Heart right ventricle (tissue), 16 donors: Measurements from ENCODE around the gene AQP7. TPM values are rescaled to one million over a fixed set of nuclear protein-coding genes. Genes with fewer than 3 reads are reported as not detected.
"Not testable (repeated sequence)": the region's sequence is repeated elsewhere in the genome, so short reads cannot be mapped to it uniquely, and the experiment has no call there.

Source experiments
- ATAC-seq, 8 donors: fragments of 200-7000 bp; cut with Tn5 transposase; one replicate each; pipeline ENCODE4 v1.9.1; 2020; ENCODE audit warnings: mild to moderate bottlenecking in 8 of 8, moderate library complexity in 8 of 8, moderate number of reproducible peaks in 1 of 8
- DNase-seq, 2 donors: peaks; one replicate each; pipeline ENCODE4 v3.0.0-alpha.2; 2020
- H3K27ac ChIP-seq, 10 donors: fragments of 200-600 bp; sonication (generic) in 2 of 10; one replicate each; pipeline versions ENCODE4 v1.5.0 to v1.8.0; 2020 to 2022; ENCODE audit warnings: mild to moderate bottlenecking in 3 of 10
- H3K27me3 ChIP-seq, 7 donors: fragments of 200-600 bp; one replicate each; pipeline ENCODE4 v1.8.0; 2021 to 2022; ENCODE audit warnings: mild to moderate bottlenecking in 2 of 7
- H3K36me3 ChIP-seq, 9 donors: fragments of 200-600 bp; sonication (generic) in 1 of 9; one replicate each; pipeline versions ENCODE4 v1.5.0 to v1.8.0; 2020 to 2022; ENCODE audit warnings: mild to moderate bottlenecking in 2 of 9
- H3K4me1 ChIP-seq, 9 donors: fragments of 200-600 bp; sonication (generic) in 1 of 9; one replicate each; pipeline versions ENCODE4 v1.5.0 to v1.8.0; 2020 to 2022; ENCODE audit warnings: mild to moderate bottlenecking in 4 of 9
- H3K4me3 ChIP-seq, 10 donors: fragments of 200-600 bp; sonication (generic) in 2 of 10; one replicate each; pipeline versions ENCODE4 v1.5.0 to v1.8.0; 2020 to 2022; ENCODE audit warnings: mild to moderate bottlenecking in 7 of 10, moderate library complexity in 2 of 10
- H3K9me3 ChIP-seq, 11 donors: fragments of 200-600 bp in 10 of 11; sonication (generic) in 2 of 11; one replicate each; pipeline versions ENCODE4 v1.5.0 to v1.8.0; 2013 to 2022; ENCODE audit warnings: mild to moderate bottlenecking in 2 of 11, control low read depth in 1 of 11, moderate library complexity in 1 of 11
- CTCF ChIP-seq, 9 donors: fragments of 200-600 bp; sonication (generic) in 2 of 9; IDR thresholded peaks; one replicate each; pipeline versions ENCODE4 v1.5.0 to v1.8.0; 2021 to 2022; ENCODE audit warnings: antibody characterized with exemption in 9 of 9, mild to moderate bottlenecking in 5 of 9, moderate library complexity in 1 of 9
- WGBS, 2 donors: extraction: QIAGEN DNeasy Blood & Tissue Kit; methylation state at CpG; one replicate each; pipeline ENCODE4 v1.1.7; 2013; ENCODE audit warnings: inconsistent platforms in 1 of 2; 5-methylcytosine and 5-hydroxymethylcytosine counted together
- intact Hi-C, 10 donors: fragments of 100-400 bp; cut with DNase I; formaldehyde crosslinking; loops; one replicate each; pipeline versions ENCODE4 v1.11.1 to v1.14.2; 2022
- long read RNA-seq, 3 donors: library from polyadenylated mRNA; unstranded; transcript quantifications; one replicate each; pipeline ENCODE4 v2.0.0, GENCODE V29; 2020 to 2021
- polyA plus RNA-seq, 2 donors: library from polyadenylated mRNA; stranded (reverse); fragments of 200-250 nt; gene quantifications; one replicate each; pipeline ENCODE4 v1.2.3, GENCODE V29; 2013
- total RNA-seq, 10 donors: library from RNA; stranded (reverse); fragmentation: NEBNext Ultra II Directional in 3 of 10; extraction: Animal tissue kit (Norgen Biotek cat#: 25700) in 3 of 10; gene quantifications; one replicate each; pipeline versions ENCODE4 v1.2.1 to v1.2.4, GENCODE V29; 2021 to 2023
- donor health status: Arrhythmogenic right ventricular cardiomyopathy.
- donor health status: ischemic (EF 13 %, LVEDD 7.1; RV severe dilation, severe dysfunction).
- donor health status: healthy with polysubstance abuse.
- donor health status: DM: no; HTN: yes; CAD: no.
- donor health status: DM: no; HTN: no; CAD: no.
- donor health status: ischemic (EF 25% LVEDD 6.9; RV normal size, moderate dysfunction).
- donor health status: ischemic (EF 25% LVEDD 5.7; RV mildly dilated, moderate dysfunction).
- donor health status: healthy.
- donor health status: DM: yes; HTN: yes; CAD: no.
- donor health status: Ischemic cardiomyopathy.
- donor health status: ischemic (EF 35%, LVEDD 5.7; RV mildly dilated, moderate dysfunction).
- donor health status: nonischemic (EF 11% LVEDD 7.7; RV severe dilation, severe dysfunction).
- donor health status: DM: yes; HTN: yes; CAD: no.
- donor health status: PGD.
- donor health status: ischemic (EF 29% LVEDD 5.4; RV normal size, mild dysfunction).
- donor health status: nonischemic (EF 23%, LVEDD 6.1; RV moderate dilation, normal function).

AQP7 gene
- total RNA-seq (100 to 1,000 TPM in 9 of 10 donors, 10 to 100 TPM in 1; 80.2 to 250 (median 133) TPM), polyA plus RNA-seq (100 to 1,000 TPM in 1 of 2 donors, 10 to 100 TPM in 1; 28.2 to 255 TPM)
- long read RNA-seq, donor 1, transcript AQP7-213 (7 exons, 1,270 nt), result major isoform, 12 of 238 reads
- long read RNA-seq, donor 1, transcript AQP7-201 (8 exons, 1,256 nt), result major isoform, 12 of 238 reads
- long read RNA-seq, donor 1, transcript AQP7-208 (6 exons, 1,668 nt), result minor isoform, 9 of 238 reads
- long read RNA-seq, donor 1, partial matches to known transcripts, result 73 of 238 reads
- long read RNA-seq, donor 1, other reads (novel, unspliced or antisense), result 122 of 238 reads
- long read RNA-seq, donor 2, transcript AQP7-213 (7 exons, 1,270 nt), result minor isoform, 21 of 292 reads
- long read RNA-seq, donor 2, transcript AQP7-201 (8 exons, 1,256 nt), result major isoform, 50 of 292 reads
- long read RNA-seq, donor 2, transcript AQP7-208 (6 exons, 1,668 nt), result minor isoform, 11 of 292 reads
- long read RNA-seq, donor 2, partial matches to known transcripts, result 61 of 292 reads
- long read RNA-seq, donor 2, other reads (novel, unspliced or antisense), result 142 of 292 reads
- long read RNA-seq, donor 3, transcript AQP7-201 (8 exons, 1,256 nt), result major isoform, 33 of 144 reads
- long read RNA-seq, donor 3, transcript AQP7-213 (7 exons, 1,270 nt), result minor isoform, 16 of 144 reads
- long read RNA-seq, donor 3, partial matches to known transcripts, result 27 of 144 reads
- long read RNA-seq, donor 3, other reads (novel, unspliced or antisense), result 58 of 144 reads

- ATAC-seq, H3K36me3 ChIP-seq, H3K9me3 ChIP-seq, H3K27me3 ChIP-seq: not testable (repeated sequence)
- H3K4me3 ChIP-seq, result peak within 1 kb of the TSS; percentile 38 to 64 (median 58)
- peak within 1 kb of the TSS; percentile 72 to 96 (median 91) for H3K27ac ChIP-seq
- WGBS, 2 donors, result 18 to 20% methylated on average over 10 of the region's 10 CpGs
- peak; percentile 68 to 79 for DNase-seq
- peaks cover 10 to 68% (median 39%) of the 10 kb centered on the region in 9 donors for H3K4me1 ChIP-seq
- intact Hi-C loops, result loop anchor here in 2 of 10 donors (5.0 to 10.0 kb wide), 2 partner anchors 65 to 112 kb away; no protein-coding TSS in a partner anchor
These were observed at the start of gene AQP7 for GRCh38 chr9:33402371-33402770. Gene AQP7, minus strand, starts transcription at chr9:33402568. Its CDS starts 1,306 bp downstream, at chr9:33401262.

- Histone ChIP-seq H3K36me3 (no peaks in the 10 kb centered on the region), H3K27ac (no peak overlapping the region), H3K27me3 (peaks cover 0 to 12% (median 0%) of the 10 kb centered on the region in 7 donors), H3K4me1 (peaks cover 0 to 29% (median 19%) of the 10 kb centered on the region in 9 donors), H3K9me3 (no peaks in the 10 kb centered on the region), H3K4me3 (no peak overlapping the region)
- ATAC-seq (no peak), DNase-seq (no peak)
- TF ChIP-seq CTCF (IDR thresholded peaks at IDR 0.05), result no peak
- intact Hi-C loops, result loop anchor here in 1 of 10 donors (5.0 kb wide), 1 partner anchor 43 kb away; no protein-coding TSS in a partner anchor
- 85 to 93% methylated on average over 4 of the region's 4 CpGs for WGBS, 2 donors
These were observed 48.3 kb upstream of the AQP7 start for GRCh38 chr9:33450621-33451146.

- peaks cover 0 to 12% (median 0%) of the 10 kb centered on the region in 7 donors for H3K27me3 ChIP-seq
- no peak for DNase-seq
- H3K4me1 ChIP-seq, result peaks cover 0 to 29% (median 19%) of the 10 kb centered on the region in 9 donors
- no peaks in the 10 kb centered on the region for H3K36me3 ChIP-seq
- ATAC-seq, result no peak
- 94% methylated on average over 5 of the region's 5 CpGs for WGBS, 2 donors
- no peak for TF ChIP-seq CTCF (IDR thresholded peaks at IDR 0.05)
- intact Hi-C loops, result loop anchor here in 5 of 10 donors (5.0 kb wide), 3 partner anchors 37 to 72 kb away; no protein-coding TSS in a partner anchor
- no peak overlapping the region for H3K4me3 ChIP-seq
- H3K9me3 ChIP-seq, result no peaks in the 10 kb centered on the region
- no peak overlapping the region for H3K27ac ChIP-seq
These were observed 47.3 kb upstream of the AQP7 start for GRCh38 chr9:33449715-33450114.

GRCh38 chr9:33447799-33448553, 45.6 kb upstream of the AQP7 start:
- ATAC-seq (peak in 1 of 8 donors; percentile 1), DNase-seq (no peak)
- Histone ChIP-seq H3K27me3 (peaks cover 0 to 12% (median 0%) of the 10 kb centered on the region in 7 donors), H3K4me1 (peaks cover 0 to 26% (median 19%) of the 10 kb centered on the region in 9 donors), H3K27ac (peak overlapping the region in 9 of 10 donors; percentile 49 to 80 (median 61)), H3K4me3 (peak overlapping the region; percentile 27 to 65 (median 59)), H3K36me3 (peaks cover 0 to 7% (median 0%) of the 10 kb centered on the region in 9 donors), H3K9me3 (no peaks in the 10 kb centered on the region)
- intact Hi-C loops, result loop anchor here in 4 of 10 donors (5.0 kb wide), 3 partner anchors 36 to 71 kb away; no protein-coding TSS in a partner anchor
- no peak for TF ChIP-seq CTCF (IDR thresholded peaks at IDR 0.05)
- WGBS, 2 donors, result 35 to 36% methylated on average over 20 of the region's 20 CpGs
